Hepatocyte (in vitro differentiated cells): ENCODE results near the gene NBAS.

Experiments used
- CTCF ChIP-seq: fragments of 200-600 bp; sonication (generic); IDR thresholded peaks from 2 replicates; pipeline ENCODE4 v1.5.1; 2016; ENCODE audit warnings: antibody characterized with exemption, mild to moderate bottlenecking; ENCODE audit not compliant: poor library complexity
- EZH2 ChIP-seq: fragments of 200-600 bp; sonication (generic); IDR thresholded peaks from 2 replicates; pipeline ENCODE4 v1.6.1; 2016; ENCODE audit warnings: antibody characterized with exemption, mild to moderate bottlenecking, borderline replicate concordance
- EZH2phosphoT487 ChIP-seq: fragments of 200-600 bp; sonication (generic); IDR thresholded peaks from one replicate; pipeline ENCODE4 v1.6.1; 2018; ENCODE audit warnings: antibody characterized with exemption, mild to moderate bottlenecking, low read depth, moderate library complexity; ENCODE audit not compliant: unreplicated experiment, severe bottlenecking

GRCh38 chr2:15313657-15314056 is 247.5 kb downstream of the NBAS start:
- TF ChIP-seq CTCF, result no peak
- no peak for TF ChIP-seq EZH2
- TF ChIP-seq EZH2phosphoT487, result no peak
